Measurements from ENCODE around the gene SERINC1. TPM values are rescaled to one million over a fixed set of nuclear protein-coding genes. Genes with fewer than 3 reads are reported as not detected.

The SERINC1 gene
- total and polyA plus RNA-seq, 8 donors = 24.9 to 98.8 (median 50.1) TPM

DNA sequence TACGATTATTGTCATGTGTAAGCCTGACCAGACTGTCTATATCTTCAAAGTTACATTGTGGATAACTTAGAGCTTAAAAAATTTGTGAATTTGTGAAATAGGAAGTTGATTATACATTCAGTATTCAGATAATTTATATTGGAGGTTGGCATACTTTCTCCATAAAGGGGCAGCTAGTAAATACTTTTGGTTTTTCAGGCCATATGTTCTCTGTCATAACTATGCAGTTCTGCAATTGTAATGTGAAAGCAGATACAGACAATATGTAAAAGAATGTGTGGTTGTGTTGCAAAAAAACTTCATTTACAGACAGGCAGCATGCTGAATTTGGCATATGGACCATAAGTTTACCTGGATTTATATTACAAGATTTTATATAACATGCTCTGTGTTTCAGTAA, 42.8 kb downstream of the SERINC1 start:
- TF ChIP-seq, protein P1, sequence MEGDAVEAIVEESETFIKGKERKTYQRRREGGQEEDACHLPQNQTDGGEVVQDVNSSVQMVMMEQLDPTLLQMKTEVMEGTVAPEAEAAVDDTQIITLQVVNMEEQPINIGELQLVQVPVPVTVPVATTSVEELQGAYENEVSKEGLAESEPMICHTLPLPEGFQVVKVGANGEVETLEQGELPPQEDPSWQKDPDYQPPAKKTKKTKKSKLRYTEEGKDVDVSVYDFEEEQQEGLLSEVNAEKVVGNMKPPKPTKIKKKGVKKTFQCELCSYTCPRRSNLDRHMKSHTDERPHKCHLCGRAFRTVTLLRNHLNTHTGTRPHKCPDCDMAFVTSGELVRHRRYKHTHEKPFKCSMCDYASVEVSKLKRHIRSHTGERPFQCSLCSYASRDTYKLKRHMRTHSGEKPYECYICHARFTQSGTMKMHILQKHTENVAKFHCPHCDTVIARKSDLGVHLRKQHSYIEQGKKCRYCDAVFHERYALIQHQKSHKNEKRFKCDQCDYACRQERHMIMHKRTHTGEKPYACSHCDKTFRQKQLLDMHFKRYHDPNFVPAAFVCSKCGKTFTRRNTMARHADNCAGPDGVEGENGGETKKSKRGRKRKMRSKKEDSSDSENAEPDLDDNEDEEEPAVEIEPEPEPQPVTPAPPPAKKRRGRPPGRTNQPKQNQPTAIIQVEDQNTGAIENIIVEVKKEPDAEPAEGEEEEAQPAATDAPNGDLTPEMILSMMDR (IDR thresholded peaks at IDR 0.05) = no peak
- H3K36me3 ChIP-seq = peaks cover 0 to 19% (median 3%) of the 10 kb centered on the region in 3 donors

DNA sequence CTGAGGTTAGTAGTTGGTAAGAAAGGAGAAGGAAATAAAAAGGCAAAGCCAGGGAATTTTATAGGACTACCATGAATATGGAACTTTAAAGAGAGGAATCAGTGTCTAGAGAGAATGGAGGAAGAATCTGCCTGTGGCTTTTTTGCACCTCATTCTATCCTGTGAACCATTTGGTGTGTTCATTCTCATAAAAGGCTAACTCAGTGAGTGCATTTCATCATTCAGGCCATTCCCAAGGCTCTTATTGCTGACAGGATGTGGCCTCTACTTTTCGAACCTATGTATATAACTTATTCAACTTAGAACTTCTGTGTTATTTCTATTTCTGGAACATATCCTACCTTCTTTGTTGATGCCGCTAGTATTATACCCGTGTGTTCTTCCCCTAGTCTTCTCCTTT, 45.0 kb downstream of the SERINC1 start:
- no peak for DNase-seq
- H3K36me3 ChIP-seq = peaks cover 0 to 11% (median 0%) of the 10 kb centered on the region in 3 donors
- FAIRE-seq = no peak
- no peaks in the 10 kb centered on the region for H3K9me3 ChIP-seq
- TF ChIP-seq, protein P1 (IDR thresholded peaks at IDR 0.05) = no peak
- no peak for ATAC-seq
- intact Hi-C loops (cut with DNase I) = no loop called here
- WGBS, 2 donors = 94 to 96% methylated on average over 3 of the region's 3 CpGs
- no peaks in the 10 kb centered on the region for H3K27me3 ChIP-seq
- H3K27ac ChIP-seq = no peak overlapping the region
- H3K4me1 ChIP-seq = no peaks in the 10 kb centered on the region
- no peak overlapping the region for H3K4me3 ChIP-seq

More for the DNA sequence above, 42.8 kb downstream of the SERINC1 start:
- WGBS, 2 donors = 95% methylated on average over 1 of the region's 1 CpG
- FAIRE-seq (no peak), DNase-seq (no peak), ATAC-seq (no peak)
- H3K27ac ChIP-seq = no peak overlapping the region
- intact Hi-C loops (cut with DNase I) = no loop called here
- no peaks in the 10 kb centered on the region for H3K4me1 ChIP-seq
- H3K4me3 ChIP-seq = no peak overlapping the region
- no peaks in the 10 kb centered on the region for H3K27me3 ChIP-seq
- H3K9me3 ChIP-seq = no peaks in the 10 kb centered on the region

DNA sequence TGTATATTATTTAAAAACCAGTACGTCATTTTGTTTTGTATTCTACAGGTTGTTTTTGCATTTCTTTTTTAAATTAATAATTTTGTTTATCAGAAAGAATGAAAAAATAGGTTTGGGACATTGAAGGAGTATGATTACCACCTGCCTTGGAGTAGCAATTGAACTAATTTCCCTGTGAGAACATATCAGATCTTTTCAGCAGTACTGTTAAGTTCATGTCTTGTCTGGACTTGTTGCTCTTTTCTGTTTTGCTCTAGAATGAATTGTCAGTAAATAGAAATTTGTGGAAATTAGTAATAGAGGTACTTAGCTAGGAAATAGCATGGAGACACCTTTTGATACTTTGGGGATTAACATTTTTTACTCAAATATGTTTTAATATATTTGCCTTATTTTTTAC, 47.9 kb downstream of the SERINC1 start:
- FAIRE-seq = no peak
- intact Hi-C loops (cut with DNase I) = no loop called here
- TF ChIP-seq, protein P1 (IDR thresholded peaks at IDR 0.05) = no peak
- Histone ChIP-seq H3K4me3 (no peak overlapping the region), H3K9me3 (no peaks in the 10 kb centered on the region), H3K27ac (no peak overlapping the region), H3K36me3 (peaks cover 0 to 18% (median 0%) of the 10 kb centered on the region in 3 donors), H3K4me1 (no peaks in the 10 kb centered on the region), H3K27me3 (no peaks in the 10 kb centered on the region)
- 88 to 89% methylated on average over 1 of the region's 1 CpG for WGBS, 2 donors
- ATAC-seq = no peak
- no peak for DNase-seq

DNA sequence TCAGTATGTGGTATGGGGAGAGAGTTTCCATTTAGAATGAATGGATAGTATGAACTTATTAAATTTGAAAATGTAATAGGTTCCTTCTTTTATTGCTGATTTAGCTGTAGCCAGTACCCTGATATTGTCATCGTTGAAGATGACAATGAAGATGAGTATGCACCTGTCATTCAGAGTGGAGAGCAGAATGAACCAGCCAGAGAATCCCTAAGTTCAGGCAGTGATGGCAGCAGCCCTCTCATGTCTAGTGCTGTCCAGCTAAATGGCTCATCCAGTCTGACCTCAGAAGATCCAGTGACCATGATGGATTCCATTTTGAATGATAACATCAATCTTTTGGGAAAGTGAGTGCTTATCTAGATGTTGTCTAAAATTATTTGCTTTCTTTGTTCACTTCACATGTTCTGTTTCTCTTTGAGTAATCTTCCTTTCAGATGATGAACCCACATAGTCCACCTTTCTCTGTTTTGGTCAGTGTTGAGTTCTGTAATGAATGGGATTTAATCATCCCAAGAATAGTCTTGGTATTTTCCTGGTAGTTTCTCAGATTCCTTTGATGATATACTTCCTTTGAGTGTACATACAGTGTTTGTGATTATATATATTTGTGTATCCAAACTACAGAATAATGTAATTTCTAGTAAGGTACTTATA, 48.9 kb downstream of the SERINC1 start:
- TF ChIP-seq, protein P1 (IDR thresholded peaks at IDR 0.05) = no peak
- Histone ChIP-seq H3K4me1 (no peaks in the 10 kb centered on the region), H3K36me3 (peaks cover 0 to 18% (median 0%) of the 10 kb centered on the region in 3 donors), H3K27me3 (no peaks in the 10 kb centered on the region), H3K9me3 (no peaks in the 10 kb centered on the region), H3K27ac (no peak overlapping the region), H3K4me3 (no peak overlapping the region)
- DNase-seq (no peak), FAIRE-seq (no peak), ATAC-seq (no peak)
- intact Hi-C loops (cut with DNase I) = no loop called here
- 94% methylated on average over 1 of the region's 1 CpG for WGBS, 2 donors

DNA sequence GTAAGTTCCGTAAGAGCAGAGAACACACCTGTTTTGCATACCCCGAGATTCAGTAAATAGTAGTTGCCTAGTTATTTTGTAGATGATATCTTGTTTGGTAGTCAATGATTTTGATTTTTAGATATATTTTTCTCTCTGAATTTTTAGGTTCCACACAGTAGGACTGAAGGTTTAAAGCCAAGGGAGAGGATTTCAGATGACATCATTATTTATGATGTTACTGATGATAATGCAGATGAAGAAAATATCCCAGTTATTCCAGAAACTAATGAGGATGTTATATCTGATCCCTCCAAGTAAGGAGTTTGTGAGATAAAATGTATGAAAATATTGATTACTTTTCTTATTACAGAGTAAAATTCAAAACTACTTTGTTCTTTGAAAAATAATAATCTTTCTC, 49.6 kb downstream of the SERINC1 start:
- ATAC-seq (no peak), DNase-seq (no peak), FAIRE-seq (no peak)
- Histone ChIP-seq H3K9me3 (no peaks in the 10 kb centered on the region), H3K4me3 (no peak overlapping the region), H3K36me3 (peaks cover 0 to 18% (median 0%) of the 10 kb centered on the region in 3 donors), H3K27me3 (no peaks in the 10 kb centered on the region), H3K27ac (no peak overlapping the region), H3K4me1 (no peaks in the 10 kb centered on the region)
- TF ChIP-seq, protein P1 (IDR thresholded peaks at IDR 0.05) = no peak
- intact Hi-C loops (cut with DNase I) = no loop called here
- 91 to 93% methylated on average over 2 of the region's 2 CpGs for WGBS, 2 donors

Data from pancreas (tissue), 10 donors.